HG03139 (cell line): ENCODE measurements around the gene CD200R1L.

Experiments
- ATAC-seq: cut with Tn5 transposase; IDR thresholded peaks from one replicate; pipeline ENCODE4 v1.9.1; 2021; ENCODE audit not compliant: unreplicated experiment

CD200R1L gene

GRCh38 chr3:112822064-112823055 lies 24.3 kb downstream of the CD200R1L start:
- ATAC-seq = peak; percentile 75

GRCh38 chr3:112818289-112818688 lies 28.4 kb downstream of the CD200R1L start:
- no peak for ATAC-seq

GRCh38 chr3:112817797-112818196 lies 28.9 kb downstream of the CD200R1L start:
- ATAC-seq = no peak

- no peak for ATAC-seq
These were observed 29.4 kb downstream of the CD200R1L start for GRCh38 chr3:112817271-112817670.

GRCh38 chr3:112815981-112816380 lies 30.7 kb downstream of the CD200R1L start:
- no peak for ATAC-seq

GRCh38 chr3:112814266-112814665 lies 32.4 kb downstream of the CD200R1L start:
- no peak for ATAC-seq

- ATAC-seq = peak; percentile 61
These were observed 32.9 kb downstream of the CD200R1L start for GRCh38 chr3:112813723-112814171.

GRCh38 chr3:112813016-112813415 lies 33.6 kb downstream of the CD200R1L start:
- ATAC-seq = no peak

GRCh38 chr3:112811917-112812660 lies 34.6 kb downstream of the CD200R1L start:
- no peak for ATAC-seq

GRCh38 chr3:112811131-112811884 lies 35.4 kb downstream of the CD200R1L start:
- no peak for ATAC-seq

GRCh38 chr3:112810561-112810960 lies 36.1 kb downstream of the CD200R1L start:
- no peak for ATAC-seq

GRCh38 chr3:112808136-112808535 lies 38.5 kb downstream of the CD200R1L start:
- ATAC-seq = no peak

GRCh38 chr3:112807685-112808084 lies 39.0 kb downstream of the CD200R1L start:
- ATAC-seq = no peak

GRCh38 chr3:112806903-112807302 lies 39.8 kb downstream of the CD200R1L start:
- ATAC-seq = no peak

- ATAC-seq = no peak
These were observed 41.5 kb downstream of the CD200R1L start for GRCh38 chr3:112805126-112805525.

- ATAC-seq = no peak
These were observed 42.6 kb downstream of the CD200R1L start for GRCh38 chr3:112804021-112804420.

GRCh38 chr3:112803467-112803866 lies 43.2 kb downstream of the CD200R1L start:
- ATAC-seq = no peak

GRCh38 chr3:112802338-112802737 lies 44.3 kb downstream of the CD200R1L start:
- no peak for ATAC-seq

GRCh38 chr3:112799946-112800345 lies 46.7 kb downstream of the CD200R1L start:
- no peak for ATAC-seq

- no peak for ATAC-seq
These were observed 52.0 kb downstream of the CD200R1L start for GRCh38 chr3:112794622-112795172.
